Prostate gland (tissue), 2 donors: ENCODE results near the gene ETV6. TPM values are rescaled to one million over a fixed set of nuclear protein-coding genes. Genes with fewer than 3 reads are reported as not detected.

Source experiments
- DNase-seq: peaks from one replicate; pipeline ENCODE4 v3.0.0-alpha.2; 2019; ENCODE audit warnings: low spot score
- H3K27ac ChIP-seq, 2 donors: fragments of 200-600 bp; sonication (generic); 2 replicates each; pipeline ENCODE4 v1.5.1; 2017 to 2019
- H3K27me3 ChIP-seq: fragments of 200-600 bp; sonication (generic); replicated peaks from 2 replicates; pipeline ENCODE4 v1.5.1; 2019; ENCODE audit not compliant: insufficient read depth
- H3K36me3 ChIP-seq, 2 donors: fragments of 200-600 bp; sonication (generic); 1 replicate in 1 of 2; 2 replicates in 1 of 2; pipeline versions ENCODE4 v1.5.1 to v1.8.1; 2017 to 2019
- H3K4me1 ChIP-seq: fragments of 200-600 bp; sonication (generic); replicated peaks from 2 replicates; pipeline ENCODE4 v1.5.1; 2019
- H3K4me3 ChIP-seq, 2 donors: fragments of 200-600 bp; sonication (generic); 2 replicates each; pipeline ENCODE4 v1.5.1; 2017 to 2019
- H3K9me3 ChIP-seq: fragments of 200-600 bp; sonication (generic); 2 replicates; pipeline ENCODE4 v1.5.1; 2017
- POLR2A ChIP-seq: fragments of 450-650 bp; IDR thresholded peaks from one replicate; pipeline ENCODE4 v1.6.1; 2016; ENCODE audit warnings: antibody characterized with exemption, mild to moderate bottlenecking
- POLR2AphosphoS5 ChIP-seq: sonication (generic); formaldehyde crosslinking; IDR thresholded peaks from one replicate; pipeline ENCODE4 v1.6.1; 2017; ENCODE audit warnings: antibody characterized with exemption
- whole genome bisulfite sequencing: methylation state at CpG from one replicate; pipeline ENCODE4 v1.1.5; 2018; 5-methylcytosine and 5-hydroxymethylcytosine counted together
- intact Hi-C: fragments of 100-400 bp; cut with DNase I; formaldehyde crosslinking; loops from one replicate; pipeline ENCODE4 v1.14.2; 2022
- total RNA-seq, 2 donors: library from RNA; depleted of rRNA; stranded (reverse); fragments of >200 nt; gene quantifications; one replicate each; pipeline ENCODE4 v1.1.0, GENCODE V29; 2016
- TF ChIP-seq, protein P1 (sequence below), 4 experiments: fragments of 200-600 bp in 2 of 4; fragments of 450-650 bp in 2 of 4; sonication (generic) in 2 of 4; IDR thresholded peaks; 1 replicate in 3 of 4; 2 replicates in 1 of 4; pipeline ENCODE4 v1.5.1; 2016 to 2019; ENCODE audit warnings: antibody characterized with exemption in 4 of 4, mild to moderate bottlenecking in 2 of 4, moderate library complexity in 2 of 4

Gene ETV6
- total RNA-seq, 2 donors from 2014 or later = 26.7 to 33.6 TPM

DNA sequence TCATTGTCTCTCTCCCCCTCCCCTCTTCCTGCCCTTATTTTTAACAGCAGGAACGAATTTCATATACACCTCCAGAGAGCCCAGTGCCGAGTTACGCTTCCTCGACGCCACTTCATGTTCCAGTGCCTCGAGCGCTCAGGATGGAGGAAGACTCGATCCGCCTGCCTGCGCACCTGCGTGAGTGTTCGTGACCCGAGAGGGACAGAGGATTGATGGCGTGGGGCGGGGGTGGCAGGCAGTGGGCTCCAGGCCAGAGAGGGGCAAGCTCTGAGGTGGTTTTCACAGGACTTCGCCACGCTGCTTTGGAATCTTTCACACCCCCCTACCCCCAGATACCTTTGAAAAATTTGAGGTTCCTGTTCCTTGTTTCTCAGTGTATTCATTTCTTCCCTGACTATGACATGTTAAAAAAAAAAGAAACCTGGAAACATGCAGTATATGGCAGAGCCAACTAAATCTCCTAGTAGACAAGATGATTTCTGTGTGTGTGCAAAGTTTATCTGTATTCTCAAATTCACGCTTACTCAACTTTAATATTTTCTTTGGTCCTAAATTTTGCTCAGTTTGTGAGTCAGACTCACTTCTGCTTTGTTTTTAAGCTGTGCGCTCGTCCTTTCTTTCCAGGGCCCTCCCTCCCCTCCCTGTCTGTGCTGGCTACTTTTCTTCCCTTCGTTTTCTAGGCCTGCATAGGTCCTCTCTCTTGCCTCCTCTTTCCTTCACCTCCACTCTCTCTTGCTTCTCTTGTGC lies 103.1 kb downstream of the ETV6 start:
- WGBS = 83% methylated on average over 21 of the region's 21 CpGs
- no peak for DNase-seq
- H3K4me3 ChIP-seq = no peak overlapping the region
- H3K27ac ChIP-seq = peak overlapping the region in 1 of 2 donors; percentile 19
- no peaks in the 10 kb centered on the region for H3K4me1 ChIP-seq
- intact Hi-C loops = no loop called here
- no peak for TF ChIP-seq POLR2A
- TF ChIP-seq POLR2AphosphoS5 = no peak
- TF ChIP-seq, protein P1, sequence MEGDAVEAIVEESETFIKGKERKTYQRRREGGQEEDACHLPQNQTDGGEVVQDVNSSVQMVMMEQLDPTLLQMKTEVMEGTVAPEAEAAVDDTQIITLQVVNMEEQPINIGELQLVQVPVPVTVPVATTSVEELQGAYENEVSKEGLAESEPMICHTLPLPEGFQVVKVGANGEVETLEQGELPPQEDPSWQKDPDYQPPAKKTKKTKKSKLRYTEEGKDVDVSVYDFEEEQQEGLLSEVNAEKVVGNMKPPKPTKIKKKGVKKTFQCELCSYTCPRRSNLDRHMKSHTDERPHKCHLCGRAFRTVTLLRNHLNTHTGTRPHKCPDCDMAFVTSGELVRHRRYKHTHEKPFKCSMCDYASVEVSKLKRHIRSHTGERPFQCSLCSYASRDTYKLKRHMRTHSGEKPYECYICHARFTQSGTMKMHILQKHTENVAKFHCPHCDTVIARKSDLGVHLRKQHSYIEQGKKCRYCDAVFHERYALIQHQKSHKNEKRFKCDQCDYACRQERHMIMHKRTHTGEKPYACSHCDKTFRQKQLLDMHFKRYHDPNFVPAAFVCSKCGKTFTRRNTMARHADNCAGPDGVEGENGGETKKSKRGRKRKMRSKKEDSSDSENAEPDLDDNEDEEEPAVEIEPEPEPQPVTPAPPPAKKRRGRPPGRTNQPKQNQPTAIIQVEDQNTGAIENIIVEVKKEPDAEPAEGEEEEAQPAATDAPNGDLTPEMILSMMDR (IDR thresholded peaks at IDR 0.05) = no peak
- H3K9me3 ChIP-seq = no peaks in the 10 kb centered on the region
- H3K36me3 ChIP-seq = no peaks in the 10 kb centered on the region
- no peaks in the 10 kb centered on the region for H3K27me3 ChIP-seq

DNA sequence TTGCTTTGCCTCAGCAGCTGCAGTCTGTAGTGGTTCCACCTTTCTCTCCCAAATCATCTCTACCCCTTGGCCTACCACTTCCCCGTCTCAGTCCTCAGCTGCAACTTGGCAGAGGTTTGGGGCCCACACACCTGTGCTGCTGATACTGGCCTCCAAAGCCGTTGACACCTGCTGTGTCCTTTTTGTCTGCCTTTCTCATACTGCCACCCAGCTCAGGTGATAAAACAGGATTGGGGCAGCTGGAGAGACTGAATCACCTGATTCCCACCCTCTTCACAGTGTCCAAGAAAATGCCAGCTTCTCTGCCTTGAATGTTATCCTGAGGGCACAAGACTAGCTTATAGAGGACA lies 103.7 kb downstream of the ETV6 start:
- WGBS = 52% methylated on average over 2 of the region's 2 CpGs
- no peaks in the 10 kb centered on the region for H3K36me3 ChIP-seq
- TF ChIP-seq POLR2AphosphoS5 = no peak
- no peak for TF ChIP-seq POLR2A
- TF ChIP-seq, protein P1 (IDR thresholded peaks at IDR 0.05) = no peak
- no peak overlapping the region for H3K4me3 ChIP-seq
- H3K27ac ChIP-seq = peak overlapping the region in 1 of 2 donors; percentile 19
- H3K4me1 ChIP-seq = no peaks in the 10 kb centered on the region
- H3K9me3 ChIP-seq = no peaks in the 10 kb centered on the region
- no peaks in the 10 kb centered on the region for H3K27me3 ChIP-seq
- intact Hi-C loops = no loop called here
- DNase-seq = no peak

DNA sequence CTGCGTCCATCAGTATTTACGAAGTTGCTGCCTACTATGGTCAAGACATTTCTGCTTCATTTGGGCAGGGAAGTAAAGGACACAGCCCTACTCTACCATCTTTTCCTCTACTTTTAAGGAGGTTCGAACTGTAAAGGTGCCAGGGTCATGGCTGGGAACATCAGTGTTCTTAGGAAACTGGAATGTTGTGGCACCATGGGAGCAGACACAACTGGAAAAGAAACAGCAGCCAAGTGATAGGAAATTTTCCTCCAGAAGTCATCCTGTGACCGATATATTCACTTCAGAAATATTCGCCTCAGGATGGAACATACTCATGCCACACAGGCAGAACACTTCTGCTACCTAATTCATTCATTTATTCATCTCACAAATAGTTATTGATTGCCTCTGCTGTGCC lies 104.4 kb downstream of the ETV6 start:
- TF ChIP-seq POLR2AphosphoS5 (no peak), POLR2A (no peak)
- TF ChIP-seq, protein P1 (IDR thresholded peaks at IDR 0.05) = no peak
- H3K4me1 ChIP-seq = no peaks in the 10 kb centered on the region
- no peak overlapping the region for H3K4me3 ChIP-seq
- no peaks in the 10 kb centered on the region for H3K9me3 ChIP-seq
- intact Hi-C loops = no loop called here
- WGBS = 74% methylated on average over 5 of the region's 5 CpGs
- peak overlapping the region; percentile 1 to 32 for H3K27ac ChIP-seq
- no peaks in the 10 kb centered on the region for H3K27me3 ChIP-seq
- DNase-seq = no peak
- H3K36me3 ChIP-seq = no peaks in the 10 kb centered on the region

DNA sequence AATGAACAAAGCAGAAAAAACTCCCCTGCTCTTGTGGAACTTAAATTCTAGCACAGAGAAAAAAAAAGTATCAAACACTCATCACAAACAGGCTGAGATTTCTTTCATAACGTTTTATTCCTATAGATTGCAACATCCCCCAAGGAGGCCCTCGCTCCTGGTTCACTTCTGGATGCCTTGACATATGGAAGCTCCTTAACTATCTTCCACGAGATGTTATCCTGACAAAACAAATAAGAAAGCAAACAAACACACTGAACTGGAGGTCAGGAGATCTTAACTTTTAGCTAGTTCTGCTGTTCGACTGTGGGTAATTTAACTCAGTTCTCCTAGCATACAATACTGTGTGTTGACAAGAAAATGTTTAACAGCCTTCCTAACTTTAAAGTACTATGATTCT lies 104.8 kb downstream of the ETV6 start:
- Histone ChIP-seq H3K27me3 (no peaks in the 10 kb centered on the region), H3K9me3 (no peaks in the 10 kb centered on the region), H3K4me3 (no peak overlapping the region), H3K4me1 (no peaks in the 10 kb centered on the region), H3K27ac (peak overlapping the region; percentile 1 to 32), H3K36me3 (no peaks in the 10 kb centered on the region)
- intact Hi-C loops = no loop called here
- no peak for DNase-seq
- WGBS = 34% methylated on average over 4 of the region's 4 CpGs
- TF ChIP-seq POLR2A (no peak), POLR2AphosphoS5 (no peak)
- TF ChIP-seq, protein P1 (IDR thresholded peaks at IDR 0.05) = no peak

DNA sequence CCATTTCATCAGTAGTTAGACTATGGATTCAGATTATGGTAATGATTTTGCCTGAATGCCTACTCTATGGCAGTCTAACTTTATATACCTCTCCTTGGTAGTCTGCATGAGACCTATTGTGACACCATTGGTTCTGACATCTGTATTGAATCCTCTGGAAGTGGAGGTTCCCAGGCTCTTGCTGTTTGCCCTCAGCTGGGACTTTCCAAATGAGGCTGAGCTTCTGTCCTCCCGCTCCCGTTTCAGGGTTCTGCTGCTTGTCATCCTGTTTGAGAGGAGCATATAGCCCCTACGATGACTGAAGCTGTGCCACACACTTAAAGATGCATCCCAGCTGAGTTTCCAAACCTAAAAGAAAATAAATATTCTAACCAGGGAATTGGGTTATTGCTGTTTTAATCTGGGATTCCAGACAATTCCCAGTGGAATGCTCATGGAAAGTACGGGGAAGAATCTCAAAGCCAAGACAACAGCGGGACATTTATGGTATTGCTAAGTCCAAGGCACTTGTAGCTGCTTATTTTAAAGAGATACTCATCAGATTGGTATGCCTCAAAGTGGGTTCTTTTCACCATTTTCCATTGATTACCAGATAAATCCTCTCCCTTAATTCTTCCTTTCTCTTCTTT lies 105.9 kb downstream of the ETV6 start:
- no peak for DNase-seq
- TF ChIP-seq POLR2A (no peak), POLR2AphosphoS5 (no peak)
- TF ChIP-seq, protein P1 (IDR thresholded peaks at IDR 0.05) = no peak
- intact Hi-C loops = no loop called here
- Histone ChIP-seq H3K4me3 (no peak overlapping the region), H3K27ac (peak overlapping the region; percentile 32 to 65), H3K27me3 (no peaks in the 10 kb centered on the region), H3K4me1 (no peaks in the 10 kb centered on the region), H3K36me3 (no peaks in the 10 kb centered on the region), H3K9me3 (no peaks in the 10 kb centered on the region)
- WGBS = 56% methylated on average over 5 of the region's 5 CpGs
